GM19455 (cell line): ENCODE results near the gene TOB2.

Experiments used
- ATAC-seq: cut with Tn5 transposase; IDR thresholded peaks from one replicate; pipeline ENCODE4 v1.9.1; 2021; ENCODE audit not compliant: unreplicated experiment

TOB2 gene

GRCh38 chr22:41394012-41394356 is 52.6 kb downstream of the TOB2 start:
- no peak for ATAC-seq

GRCh38 chr22:41387341-41387740 is 59.3 kb downstream of the TOB2 start:
- ATAC-seq = no peak

- ATAC-seq = no peak
Observed at GRCh38 chr22:41384128-41384527, 62.5 kb downstream of the TOB2 start.
